ENCODE results near the gene YTHDF1. TPM values are rescaled to one million over a fixed set of nuclear protein-coding genes. Genes with fewer than 3 reads are reported as not detected.

YTHDF1 gene
- total RNA-seq, 1 experiment from 2014 or later, result 85.4 TPM

GRCh38 chr20:63205896-63206295, 10.0 kb downstream of the YTHDF1 start:
- Histone ChIP-seq H3K9me3 (ENCODE audit: control insufficient read depth, low read depth, low read length) (no peaks in the 10 kb centered on the region), H3K23me2 (ENCODE audit: insufficient read length, low read depth, low read length, poor library complexity, severe bottlenecking) (no peaks in the 10 kb centered on the region), H3K18ac (ENCODE audit: insufficient read length, low read depth, low read length) (no peak overlapping the region), H2AFZ (ENCODE audit: low read length) (no peak overlapping the region), H3K14ac (ENCODE audit: insufficient read depth, low read length) (no peak overlapping the region), H3K79me1 (ENCODE audit: insufficient read depth, low read depth, low read length, poor library complexity, severe bottlenecking) (peaks cover 20% of the 10 kb centered on the region), H3K4me1 (ENCODE audit: insufficient read depth, low read length) (no peaks in the 10 kb centered on the region), H4K5ac (ENCODE audit: insufficient read length, low read depth, low read length) (no peak overlapping the region), H3K23ac (ENCODE audit: insufficient read length, low read depth, low read length) (no peak overlapping the region), H2BK12ac (ENCODE audit: insufficient read length, low read depth, low read length) (no peak overlapping the region), H2AK5ac (ENCODE audit: insufficient read length, low read length) (no peak overlapping the region), H3K4me2 (ENCODE audit: insufficient read depth, insufficient read length, low read length) (no peak overlapping the region), H2BK15ac (ENCODE audit: low read depth, low read length) (no peak overlapping the region), H4K8ac (replicated peaks; ENCODE audit: insufficient read length, low read depth, low read length) (no peak overlapping the region), H2BK120ac (ENCODE audit: low read depth, low read length, poor library complexity, severe bottlenecking) (no peak overlapping the region), H4K20me1 (ENCODE audit: control insufficient read depth, insufficient read depth, insufficient read length) (no peaks in the 10 kb centered on the region), H3K56ac (ENCODE audit: insufficient read length, low read depth, low read length) (no peak overlapping the region), H2BK5ac (ENCODE audit: insufficient read length, low read length) (no peak overlapping the region), H3K27ac (ENCODE audit: insufficient read length, low read depth, low read length) (no peak overlapping the region), H3K4ac (ENCODE audit: low read depth, low read length) (no peak overlapping the region), H4K91ac (ENCODE audit: insufficient read length, low read depth, low read length) (no peak overlapping the region), H2BK20ac (ENCODE audit: low read depth, low read length, poor library complexity, severe bottlenecking) (no peak overlapping the region), H3T11ph (ENCODE audit: low read length) (no peak overlapping the region), H3K9ac (ENCODE audit: extremely low read depth, insufficient read length, low read length) (no peak overlapping the region), H3K27me3 (ENCODE audit: insufficient read depth, low read length) (no peaks in the 10 kb centered on the region), H3K79me2 (ENCODE audit: insufficient read depth, low read length) (peaks cover 29% of the 10 kb centered on the region; the same call in 1 of the 2 replicates)
- peak overlapping the region in 2 of 3 experiments; percentile 7 to 28; a peak in 3 of 7 replicates for H3K27ac Mint-ChIP-seq
- peaks cover 24 to 97% (median 92%) of the 10 kb centered on the region in 3 experiments; a peak in 6 of 7 replicates for H3K36me3 Mint-ChIP-seq (ENCODE audit: insufficient read depth in 1 of 3, low read depth in 3 of 3)
- H3K4me3 Mint-ChIP-seq, result no peak overlapping the region
- no peaks in the 10 kb centered on the region for H3K27me3 Mint-ChIP-seq (ENCODE audit: low read depth)
- no peak for TF ChIP-seq CTCF (conservative IDR thresholded peaks at IDR 0.05)
- no CpG with 5 or more reads among the region's 10 CpGs for WGBS (ENCODE audit: extremely low coverage, insufficient read length, low lambda C conversion rate)
- H3K9me3 Mint-ChIP-seq, result no peaks in the 10 kb centered on the region
- H3K4me1 Mint-ChIP-seq, result no peaks in the 10 kb centered on the region
- no peak for DNase-seq
